Stimulated activated CD4-positive, alpha-beta T cell treated with anti-CD3 and anti-CD28 coated beads, Interleukin-15, amount 100 ng/mL, for 1 hour (primary cell): ENCODE data around the gene PAFAH2.

Source experiments
- DNase-seq, 2 donors: peaks; one replicate each; pipeline ENCODE4 v3.0.0-alpha.2; 2020; ENCODE audit warnings: low read depth in 1 of 2, low spot score in 1 of 2

Gene PAFAH2

DNA sequence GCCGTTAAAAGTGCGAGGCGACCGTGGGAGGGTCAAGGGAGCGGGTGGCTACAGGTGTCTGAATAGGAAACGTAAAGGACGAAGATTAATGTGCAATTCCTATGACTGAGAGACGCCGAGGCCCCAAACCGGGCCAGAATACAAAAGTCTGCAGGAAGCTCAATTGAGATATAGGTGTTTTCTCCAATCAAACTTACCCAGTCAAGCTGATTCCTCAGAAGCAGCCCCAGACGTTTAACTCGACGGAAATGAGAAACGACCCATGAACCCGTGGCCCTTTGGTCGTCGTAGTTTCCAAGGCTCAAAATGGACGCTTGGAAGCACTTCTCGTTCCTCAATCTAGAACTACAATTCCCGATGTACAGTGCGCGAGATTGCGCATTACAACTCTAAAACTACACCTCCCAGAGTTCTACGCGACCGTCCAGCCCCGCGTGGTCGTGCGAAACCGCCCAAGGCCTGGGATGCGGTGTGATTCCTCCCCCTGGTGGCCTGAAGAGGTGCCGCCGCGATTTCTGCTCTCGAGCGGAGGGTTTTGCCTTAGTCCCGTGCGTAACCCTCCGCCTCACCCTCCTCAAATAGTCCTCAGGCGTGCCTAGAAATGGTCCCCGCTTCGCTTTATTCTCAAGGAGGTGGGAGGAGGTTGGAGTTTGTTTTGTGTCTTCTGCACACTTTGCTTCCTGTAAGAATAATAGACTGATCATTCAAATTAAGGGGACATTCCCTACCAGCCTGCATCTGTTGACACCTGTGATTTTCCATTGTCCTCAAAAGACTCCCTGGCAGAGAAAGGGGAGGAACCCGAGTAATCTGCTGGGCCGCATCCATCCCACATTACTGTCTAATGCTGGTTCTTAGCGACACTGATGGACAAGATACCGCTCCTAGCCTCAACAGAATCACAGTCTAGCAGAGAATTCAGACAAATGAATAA lies at the start of gene PAFAH2:
Gene PAFAH2 (minus strand): TSS at position 236 of the 934 bp plus-strand sequence. CDS start 7,247 bp downstream, outside the sequence.
- DNase-seq: peak; percentile 89 to 93

DNA sequence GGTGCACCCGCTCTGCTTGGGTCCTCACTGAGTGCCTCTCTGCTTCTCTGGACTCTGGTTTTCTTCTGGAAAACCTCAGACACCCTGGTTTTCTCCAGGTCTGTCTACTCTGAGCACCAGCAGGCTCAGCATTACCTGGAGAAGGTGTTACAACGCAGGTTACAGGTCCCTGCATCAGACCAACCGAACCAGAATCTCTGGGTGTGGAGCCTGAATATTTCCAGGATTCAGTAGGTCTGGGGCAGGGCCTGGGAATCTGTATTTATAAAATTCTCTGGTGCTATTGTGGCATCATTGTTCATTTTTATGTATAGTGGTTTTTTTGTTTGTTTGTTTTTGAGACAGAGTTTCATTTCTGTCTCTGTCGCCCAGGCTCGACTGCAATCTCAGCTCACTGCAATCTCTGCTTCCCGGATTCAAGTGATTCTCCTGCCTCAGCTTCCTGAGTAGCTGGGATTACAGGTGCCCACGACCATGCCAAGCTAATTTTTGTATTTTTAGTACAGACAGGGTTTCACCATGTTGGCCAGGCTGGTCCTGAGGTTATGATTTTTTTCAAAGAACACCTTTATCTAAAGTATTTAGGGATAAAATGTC lies 49.5 kb upstream of the PAFAH2 start:
- DNase-seq: no peak

DNA sequence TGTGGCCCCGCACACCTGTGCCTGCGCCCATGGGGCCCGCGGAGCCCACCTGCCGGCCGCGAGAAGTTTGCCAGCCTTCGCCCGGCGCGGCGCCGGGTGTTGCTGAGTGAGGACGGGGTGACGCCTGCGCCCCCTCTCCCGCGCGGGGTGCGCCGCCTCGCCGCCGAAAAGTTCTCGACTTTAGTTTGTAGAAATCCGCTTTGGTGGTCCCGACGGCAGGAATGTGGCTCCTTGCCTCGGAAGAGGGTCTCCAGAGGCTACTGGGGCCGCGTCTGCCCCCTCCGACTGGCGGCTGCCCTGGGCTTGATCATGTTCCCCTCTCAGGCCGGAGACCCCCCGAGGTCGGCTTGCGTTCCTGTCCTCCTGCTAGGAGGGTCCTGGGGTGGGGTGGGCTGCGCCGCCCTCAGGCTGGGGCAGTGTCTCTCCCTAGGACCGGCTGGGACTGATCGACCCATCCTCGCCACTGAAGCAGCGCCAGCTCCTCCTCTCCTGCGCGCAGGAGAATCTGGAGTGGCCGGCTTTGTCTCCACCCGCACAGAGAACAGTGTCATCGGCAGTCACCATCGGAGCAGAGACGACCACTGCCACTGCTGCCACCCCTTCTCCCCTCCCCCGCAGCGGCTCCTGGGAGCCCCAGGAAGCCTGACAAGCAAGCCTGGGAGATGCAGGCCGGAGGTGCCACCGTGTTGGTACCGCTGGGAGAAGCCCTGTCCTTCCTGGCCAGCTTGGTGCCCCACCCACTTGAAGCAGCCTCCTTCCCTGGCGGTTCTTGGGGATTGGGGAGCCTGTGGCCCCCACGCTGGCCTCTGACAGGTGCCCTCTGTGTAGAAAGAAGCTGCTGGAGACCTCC lies 48.6 kb upstream of the PAFAH2 start:
- no peak for DNase-seq

DNA sequence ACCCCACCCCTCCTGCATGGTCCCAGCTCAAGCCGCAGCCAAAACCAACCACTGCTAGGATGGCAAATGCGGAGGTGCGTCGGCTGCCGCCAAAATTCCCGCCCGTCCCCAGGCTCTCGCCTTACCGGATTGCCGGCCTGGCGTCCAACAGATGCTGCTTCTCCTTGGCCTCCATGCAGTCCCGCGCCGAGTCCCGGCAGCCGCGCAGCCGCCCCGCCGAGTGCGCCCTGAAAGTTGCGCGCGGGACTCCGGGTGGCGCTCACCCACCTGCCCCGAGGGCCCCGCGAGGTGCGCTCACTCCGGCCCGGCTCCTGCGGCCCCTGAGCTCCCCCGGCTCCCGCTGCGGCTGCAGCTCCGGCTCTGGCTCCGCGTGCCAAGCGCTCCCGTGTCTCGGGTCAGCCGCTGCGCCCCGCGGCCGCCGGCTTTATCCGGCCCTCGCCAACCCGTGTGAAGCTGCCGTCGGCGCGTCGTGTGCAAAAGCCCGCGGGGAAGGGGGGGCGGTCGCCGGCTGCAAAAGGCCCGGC lies 47.9 kb upstream of the PAFAH2 start, which contains the start of gene SLC30A2:
Gene SLC30A2 (minus strand): TSS at position 397 of the 524 bp plus-strand sequence. CDS start 222 bp downstream, at position 175.
- DNase-seq: no peak

DNA sequence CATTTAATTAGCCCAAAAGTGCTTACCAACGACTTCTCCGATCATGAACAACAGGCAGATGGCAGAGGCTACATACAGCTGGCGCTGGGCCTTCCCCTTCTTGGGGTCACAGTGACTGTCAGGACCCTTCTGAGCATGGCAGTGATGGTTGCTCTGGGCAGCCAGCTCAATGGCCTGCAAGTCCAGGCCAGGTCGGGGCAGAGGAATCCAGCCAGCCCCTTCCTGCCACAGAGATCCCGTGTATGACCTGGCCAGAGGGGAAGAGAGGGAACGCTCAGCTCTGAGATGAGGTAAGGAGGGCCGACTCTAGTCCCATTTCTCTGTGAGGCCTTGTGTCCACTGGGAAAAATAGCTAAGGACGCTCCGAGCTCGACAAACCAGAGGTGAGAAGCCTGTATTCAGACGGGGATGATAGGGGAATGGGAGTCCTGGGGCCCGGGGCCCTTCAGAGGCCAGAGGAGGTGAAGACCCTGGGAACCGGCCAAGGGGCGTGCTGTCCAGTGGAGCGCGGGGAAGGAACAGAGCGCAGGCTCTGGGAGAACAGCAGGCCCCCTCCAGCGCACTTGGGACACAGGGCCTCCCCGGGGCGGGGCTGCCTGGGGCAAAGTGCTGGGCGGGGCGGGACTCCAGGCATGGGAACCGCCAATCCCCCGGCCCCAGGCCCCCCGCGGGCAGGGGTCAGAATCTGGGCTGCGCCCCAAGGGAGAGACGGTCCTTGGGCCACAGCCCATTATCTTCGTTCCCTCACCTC lies 47.3 kb upstream of the PAFAH2 start:
- DNase-seq: no peak

DNA sequence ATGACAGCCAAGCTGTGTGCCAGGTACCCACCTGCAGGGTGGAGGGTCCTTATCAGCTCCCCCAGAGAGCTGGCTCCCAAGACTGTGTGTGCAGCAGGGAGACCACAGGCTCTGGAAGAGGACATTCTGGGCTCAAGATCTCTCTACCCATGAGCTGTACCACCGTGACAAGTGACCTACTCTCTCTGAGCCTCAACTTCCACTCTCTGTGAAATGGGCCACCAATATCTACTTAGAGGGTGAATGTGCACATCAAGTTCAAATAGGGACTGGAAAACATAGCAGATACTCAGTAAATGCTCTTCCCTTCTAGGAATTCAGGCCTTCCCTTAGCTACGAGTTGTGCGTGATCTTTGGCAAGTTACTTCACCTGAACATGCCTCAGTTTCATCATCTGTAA lies 46.6 kb upstream of the PAFAH2 start:
- no peak for DNase-seq

DNA sequence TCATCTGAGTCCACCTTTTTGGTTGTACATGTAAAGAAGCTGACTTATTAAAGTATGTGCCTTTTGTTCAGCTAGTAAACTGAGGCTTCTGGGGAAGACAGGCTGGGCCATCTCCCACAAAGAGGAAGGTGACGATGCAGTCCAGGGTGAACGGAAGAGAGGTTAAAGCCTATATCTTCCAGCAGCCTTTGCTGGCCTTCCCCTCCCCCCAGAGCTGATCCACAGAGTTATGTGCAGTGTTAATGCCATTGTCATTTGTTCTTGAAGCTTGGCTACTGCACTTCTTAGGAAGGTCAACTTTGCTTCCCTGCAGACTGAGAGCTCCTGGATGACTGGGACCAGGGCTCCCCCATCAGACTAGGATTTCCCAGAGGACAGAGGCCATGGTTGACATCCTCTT lies 45.9 kb upstream of the PAFAH2 start:
- DNase-seq: no peak

DNA sequence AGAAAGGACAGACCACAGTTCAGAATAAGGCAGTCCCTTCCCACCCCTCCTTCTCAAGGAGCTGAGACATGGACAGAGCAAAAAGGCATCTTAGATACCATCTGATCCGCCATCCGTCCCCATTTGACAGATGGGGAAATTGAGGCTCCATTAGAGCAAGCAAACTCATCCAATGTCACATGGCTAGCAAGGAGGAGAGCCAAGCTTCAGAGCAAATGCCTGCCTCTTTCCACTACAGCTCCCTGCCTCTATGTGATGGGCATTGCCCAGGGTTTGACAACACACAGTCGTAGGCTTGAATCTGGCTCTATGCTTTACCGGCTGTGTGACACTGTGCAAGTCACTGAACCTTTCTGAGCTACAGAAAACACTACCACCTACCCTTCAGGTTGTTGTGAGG lies 44.1 kb upstream of the PAFAH2 start:
- no peak for DNase-seq

DNA sequence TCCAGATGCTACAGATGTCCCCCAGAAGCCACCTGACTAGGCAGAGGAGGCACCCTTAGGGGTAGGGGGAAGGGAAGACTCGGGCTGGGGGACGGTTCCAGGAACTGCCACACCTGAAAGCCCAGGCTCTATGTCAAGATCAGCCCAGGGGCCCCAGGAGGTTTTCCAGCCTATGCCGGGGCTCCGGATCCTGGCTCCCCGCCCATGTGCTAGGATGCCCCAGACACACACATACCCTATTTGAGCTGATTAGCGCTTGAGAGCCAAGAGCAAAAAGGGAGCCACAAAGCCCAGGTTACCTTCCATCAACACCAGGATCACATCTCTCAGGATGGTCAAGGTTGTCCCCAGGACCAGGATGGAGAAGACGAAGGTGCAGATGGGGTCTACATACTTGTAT lies 43.5 kb upstream of the PAFAH2 start:
- no peak for DNase-seq

DNA sequence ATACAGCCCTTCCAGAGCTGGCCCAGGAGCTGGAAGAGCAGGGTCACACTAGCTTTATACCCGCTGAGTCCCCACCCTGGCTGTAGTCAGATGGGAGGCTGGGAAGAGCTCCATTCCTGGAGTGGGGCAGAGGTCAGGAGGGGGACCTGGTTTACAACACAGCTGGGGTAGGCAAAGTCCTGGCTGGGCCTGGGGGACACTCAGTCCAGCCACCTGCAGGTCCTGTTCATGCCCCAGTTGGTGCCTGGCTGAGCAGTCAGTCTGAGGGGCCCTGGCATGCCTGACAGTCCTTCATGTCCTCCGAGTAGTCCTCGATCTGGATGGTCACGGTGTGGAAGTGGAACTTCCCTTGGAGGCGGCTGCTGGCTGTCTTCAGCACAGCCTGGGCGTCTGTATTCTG lies 41.0 kb upstream of the PAFAH2 start:
- no peak for DNase-seq

DNA sequence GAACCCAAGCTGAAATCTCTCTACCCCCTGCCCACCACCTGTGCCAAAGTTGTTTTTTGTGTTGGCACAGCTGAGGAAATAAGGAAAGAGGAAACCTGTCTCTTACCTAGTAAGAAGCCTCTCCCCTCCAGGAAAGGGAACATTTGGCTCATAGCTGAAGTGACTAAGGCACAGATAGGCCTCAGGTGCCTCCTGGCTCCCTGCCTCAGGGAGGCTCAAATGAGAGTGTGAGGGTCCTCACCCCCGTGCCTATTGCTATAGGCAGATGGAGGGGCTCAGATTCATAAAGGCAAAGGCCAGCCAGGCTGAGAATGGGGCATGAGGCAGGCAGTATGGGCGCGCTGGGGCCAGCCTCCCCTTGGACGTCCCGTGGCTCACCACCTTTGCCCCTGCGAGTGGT lies 40.6 kb upstream of the PAFAH2 start:
- no peak for DNase-seq

DNA sequence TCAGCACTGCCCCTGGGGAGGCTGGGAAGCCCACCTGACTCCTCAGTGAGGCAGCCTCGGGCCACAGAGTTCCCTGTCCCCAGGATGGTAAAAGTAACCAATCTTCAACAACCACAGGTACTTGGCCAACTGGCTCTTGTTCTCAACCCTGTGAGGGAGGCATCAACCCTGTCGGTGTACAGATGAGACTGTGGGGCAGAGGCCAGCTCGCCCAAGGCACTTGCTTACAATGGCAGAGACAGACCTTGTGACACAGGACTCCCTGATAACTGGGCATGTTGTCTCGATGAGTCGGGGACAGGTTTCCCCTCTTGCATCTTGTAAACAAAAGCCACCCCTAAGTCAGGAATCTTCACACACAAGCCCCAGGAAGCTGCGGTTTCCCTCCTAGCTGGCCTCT lies 40.0 kb upstream of the PAFAH2 start:
- no peak for DNase-seq

DNA sequence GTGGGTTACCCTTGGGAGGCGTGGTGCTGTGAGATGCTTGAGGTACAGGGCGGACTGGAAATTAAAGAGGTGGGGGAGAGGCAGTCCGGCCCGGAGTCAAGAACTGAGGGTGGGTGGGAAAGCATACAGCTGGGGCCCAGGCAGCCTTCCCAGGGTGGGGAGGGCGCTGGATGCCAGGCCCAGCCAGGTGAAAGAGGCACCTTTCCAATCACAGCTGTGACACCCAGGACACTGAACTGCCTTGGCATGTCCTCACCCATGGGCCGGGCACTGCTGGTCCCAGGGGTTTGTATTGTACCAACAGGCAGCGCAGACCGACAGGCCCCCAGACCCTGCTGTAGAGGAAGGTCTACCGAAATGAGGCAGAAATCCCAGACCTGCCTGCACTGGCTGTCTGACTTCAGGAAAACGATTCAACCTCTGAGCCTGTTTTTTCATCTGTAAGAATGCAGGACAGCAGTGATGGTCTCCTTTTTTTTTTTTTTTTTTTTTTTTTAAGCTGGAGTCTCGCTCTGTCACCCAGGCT lies 39.0 kb upstream of the PAFAH2 start:
- DNase-seq: no peak

DNA sequence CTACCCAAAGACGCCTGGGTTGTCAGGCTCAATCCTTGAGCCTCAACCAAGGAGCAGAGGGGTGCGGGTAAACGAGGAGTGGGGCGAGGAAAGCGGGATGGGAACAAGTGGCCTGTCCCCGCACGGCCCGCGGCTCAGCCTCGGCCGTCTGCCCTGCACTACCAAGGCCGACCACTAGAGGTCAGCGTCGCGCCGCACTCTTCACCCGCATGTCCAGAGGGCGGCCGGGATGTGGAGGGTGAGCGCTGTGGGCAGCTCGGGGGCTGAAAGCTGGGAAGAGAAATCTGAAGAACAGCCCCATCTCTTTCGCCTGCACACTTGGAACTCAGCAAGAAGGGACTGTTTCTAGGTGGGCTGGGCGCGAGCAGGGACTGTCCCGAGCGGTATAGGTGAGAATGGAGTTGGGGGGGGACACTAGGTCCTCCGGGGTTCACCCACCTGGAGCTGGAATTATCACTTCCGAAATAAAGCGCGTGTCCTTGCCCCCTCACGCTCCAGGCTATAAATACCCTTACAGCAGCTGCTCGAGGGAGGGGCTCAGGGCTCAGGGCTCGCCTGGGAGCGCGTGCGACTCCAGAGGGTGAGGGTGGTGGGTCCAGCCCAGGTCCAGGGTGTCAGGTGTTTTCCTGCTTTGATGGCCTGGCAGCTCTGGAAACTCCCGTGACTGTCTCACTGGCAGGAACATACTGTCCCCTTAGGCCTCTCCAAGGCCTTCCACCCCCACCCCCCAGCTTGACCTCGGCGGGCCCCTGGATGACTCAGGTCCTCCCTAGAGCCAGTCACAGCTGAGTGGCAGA lies 38.3 kb upstream of the PAFAH2 start:
- DNase-seq: peak; percentile 58 to 72

DNA sequence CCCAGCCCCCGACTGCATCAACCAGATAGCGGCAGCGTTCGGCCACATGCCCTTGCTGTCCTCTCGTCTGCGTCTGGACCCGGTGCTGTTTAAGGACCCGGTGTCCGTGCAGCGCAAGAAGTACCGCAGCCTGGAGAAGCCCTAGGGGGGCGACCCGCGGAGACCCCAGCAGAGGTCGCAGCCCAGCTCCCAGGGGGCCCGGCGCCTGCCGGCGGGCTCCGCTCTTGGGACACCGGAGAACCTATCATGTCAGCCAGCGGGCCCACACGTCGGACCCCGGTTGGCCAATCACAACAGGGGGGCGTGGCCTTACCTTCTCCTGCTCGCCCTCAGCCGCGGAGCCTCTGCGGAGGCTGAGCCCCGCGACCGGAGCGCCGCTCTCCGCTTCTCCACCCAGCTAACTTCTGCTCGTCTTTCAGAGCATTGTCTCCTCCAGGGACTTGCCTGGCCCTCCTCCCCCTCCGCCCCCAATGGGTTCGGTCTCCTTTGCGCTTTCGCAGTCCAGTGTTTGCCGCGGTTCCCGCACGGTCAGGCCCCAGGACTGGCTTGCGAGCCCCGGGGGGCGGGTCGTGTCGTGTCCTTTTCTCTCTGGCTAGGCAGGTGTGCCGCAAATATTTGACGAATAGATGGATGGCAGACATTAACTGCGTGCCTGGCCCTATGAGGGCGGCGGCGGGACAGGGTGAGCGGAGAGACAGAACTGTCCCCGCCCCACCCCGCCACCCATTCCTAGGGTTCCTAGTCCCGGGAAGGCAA lies 37.5 kb upstream of the PAFAH2 start:
- peak; percentile 83 to 87 for DNase-seq

DNA sequence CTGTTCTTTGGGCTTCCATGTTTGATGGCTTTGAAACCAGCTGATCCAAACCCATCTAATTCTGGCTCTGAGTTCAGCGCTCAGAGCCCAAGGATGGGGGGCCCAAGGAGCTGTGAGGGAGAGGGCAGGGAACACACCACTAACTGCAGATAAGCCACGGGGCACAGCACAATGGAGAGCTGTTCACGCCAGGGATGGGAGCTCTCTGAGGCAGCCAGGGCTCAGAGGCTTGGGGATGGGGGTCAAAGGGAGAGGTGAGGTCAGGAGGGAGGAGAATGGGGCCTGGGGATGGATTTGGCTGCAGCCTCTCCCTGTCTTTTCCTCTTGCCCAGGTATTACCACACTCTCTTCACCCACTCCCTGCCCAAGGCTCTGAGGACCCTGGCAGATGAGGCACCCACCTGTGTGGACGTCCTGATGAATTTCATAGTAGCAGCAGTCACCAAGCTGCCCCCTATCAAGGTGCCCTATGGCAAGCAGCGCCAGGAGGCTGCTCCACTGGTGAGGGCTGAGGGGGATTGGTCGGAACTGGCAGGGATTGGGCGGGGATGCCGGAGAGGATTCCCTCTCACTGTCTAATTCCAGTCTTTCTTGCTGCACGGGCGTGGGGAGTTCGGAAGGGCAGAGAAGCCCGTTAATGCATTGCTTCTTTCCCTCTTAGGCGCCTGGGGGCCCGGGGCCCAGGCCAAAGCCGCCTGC lies 36.8 kb upstream of the PAFAH2 start:
- no peak for DNase-seq

DNA sequence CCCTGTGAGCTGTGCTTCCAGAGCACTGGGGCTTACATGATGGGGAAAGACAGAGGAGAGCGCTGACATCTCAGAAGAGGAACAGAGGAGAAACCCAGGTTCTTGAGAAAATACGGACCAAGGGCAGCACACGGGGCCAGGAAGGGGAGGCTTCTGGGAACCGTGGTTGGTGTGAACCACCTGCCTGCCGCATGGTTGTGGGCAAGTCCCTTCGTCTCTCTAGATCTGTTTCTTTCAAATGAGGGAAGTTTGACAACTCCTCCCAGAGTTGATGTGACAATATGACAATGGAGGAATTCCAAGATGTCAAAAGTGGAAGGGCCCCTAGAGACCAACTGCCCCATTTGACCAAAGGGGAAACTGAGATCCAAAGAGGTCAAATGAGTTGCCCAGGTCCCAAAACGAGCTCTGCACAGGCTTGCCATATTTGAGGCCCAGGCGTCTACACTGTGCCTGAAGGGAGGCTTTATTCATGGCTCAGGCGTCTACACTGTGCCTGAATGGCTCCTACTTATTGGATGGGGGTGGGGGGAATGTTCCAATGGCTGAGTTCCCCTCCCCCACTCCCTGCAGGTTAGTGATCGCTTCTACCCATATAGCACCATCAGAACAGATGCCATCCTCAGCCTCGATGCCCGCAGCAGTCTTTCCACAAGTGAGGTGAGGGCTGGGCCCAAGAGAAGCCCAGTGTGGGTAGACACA lies 34.9 kb upstream of the PAFAH2 start:
- DNase-seq: no peak
